HG03558 (cell line): ENCODE results near the gene NBDY.
"Not testable (repeated sequence)": the region's sequence is repeated elsewhere in the genome, so short reads cannot be mapped to it uniquely, and the experiment has no call there.

Experiments
- ATAC-seq: cut with Tn5 transposase; IDR thresholded peaks from one replicate; pipeline ENCODE4 v1.9.1; 2021; ENCODE audit warnings: moderate number of reproducible peaks; ENCODE audit not compliant: unreplicated experiment; ENCODE audit errors: extremely low read depth

NBDY gene

GRCh38 chrX:56798866-56799758, 70.1 kb downstream of the NBDY start:
- ATAC-seq: no peak

DNA sequence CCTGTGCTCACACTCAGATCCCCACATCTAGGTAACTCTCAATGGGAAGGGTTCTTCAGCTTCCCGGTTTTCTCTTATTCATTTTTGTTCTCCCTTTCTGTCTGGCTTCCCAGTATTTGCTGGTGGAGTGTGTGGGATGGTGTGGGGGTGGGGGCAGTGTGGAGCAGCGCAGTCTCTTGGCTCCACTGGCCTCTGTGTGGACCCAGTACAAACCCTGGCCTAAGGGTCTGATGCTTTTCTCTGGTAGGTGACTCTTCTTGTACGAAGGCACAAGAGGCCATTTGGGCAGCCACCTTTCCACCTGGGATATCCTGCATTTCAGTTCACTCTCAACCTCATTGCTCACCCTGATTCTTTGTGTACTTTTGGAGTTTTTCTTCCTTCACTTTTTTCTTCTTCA, 71.3 kb downstream of the NBDY start:
- ATAC-seq: no peak

- peak; percentile 84 for ATAC-seq
Measured at GRCh38 chrX:56800801-56801200, 71.8 kb downstream of the NBDY start.

DNA sequence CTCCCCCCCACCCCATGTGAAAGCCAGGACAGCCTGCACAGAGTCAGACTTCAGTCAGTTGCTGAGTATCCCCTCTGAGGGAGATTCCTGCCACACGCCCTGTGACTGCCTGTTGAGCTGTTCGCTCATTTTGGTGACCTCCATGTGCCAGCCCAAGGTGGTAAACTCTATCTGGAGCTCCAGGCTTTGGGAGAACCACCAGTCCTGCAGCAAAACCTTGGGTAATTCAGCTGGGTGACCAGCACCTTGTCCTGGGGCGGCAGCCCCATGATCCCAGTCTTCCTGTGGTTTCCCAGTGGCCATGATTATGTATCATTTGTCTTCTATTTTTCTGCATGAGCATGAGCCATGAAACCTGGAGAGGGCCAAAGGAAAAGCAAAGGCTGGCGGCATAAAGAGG, 73.4 kb downstream of the NBDY start:
- no peak for ATAC-seq

DNA sequence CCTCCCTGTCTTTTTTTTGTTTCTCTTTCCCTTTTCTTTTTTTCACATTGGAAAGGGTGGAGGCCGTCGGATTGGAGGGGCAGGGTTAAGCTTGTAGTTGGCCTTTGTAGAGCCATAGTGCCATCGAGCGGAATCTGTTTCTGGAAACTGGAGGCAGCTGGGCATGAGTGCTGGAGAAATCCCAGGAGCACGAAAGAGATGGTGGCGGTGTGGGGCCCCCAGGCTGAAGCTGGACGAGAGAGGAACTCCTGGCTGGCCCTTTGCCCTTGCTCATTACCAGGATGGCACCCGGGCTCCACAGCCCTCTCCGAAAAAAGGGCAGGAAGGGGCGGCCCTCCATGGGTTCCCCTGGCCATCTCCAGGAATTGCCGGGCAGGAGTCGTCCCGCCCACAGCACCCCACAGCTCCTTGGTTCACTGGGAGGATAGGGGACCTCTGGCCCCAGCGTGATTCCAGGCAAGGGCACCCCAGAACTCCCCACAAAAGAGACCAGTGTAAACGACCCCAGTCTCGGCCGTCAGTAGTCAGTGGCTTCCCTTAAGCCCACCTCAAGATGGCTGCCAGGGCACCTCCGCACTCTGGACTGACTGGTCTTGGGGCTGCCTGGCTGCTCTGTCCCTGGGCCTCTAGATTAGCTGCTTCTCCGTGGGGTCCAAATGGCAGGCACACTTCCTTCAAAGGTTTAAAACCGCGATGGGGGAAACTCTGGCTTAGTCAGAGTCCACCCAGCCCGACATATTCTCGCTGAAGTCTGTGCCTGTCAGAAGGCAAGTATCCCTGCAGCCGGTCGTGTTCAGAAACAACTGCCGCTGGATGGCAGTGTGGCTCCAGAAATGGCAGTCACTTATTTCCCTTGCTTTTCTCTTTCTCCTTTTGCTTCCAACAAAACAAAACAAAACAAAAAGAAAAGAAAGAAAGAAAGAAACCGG, 74.1 kb downstream of the NBDY start:
- no peak for ATAC-seq

DNA sequence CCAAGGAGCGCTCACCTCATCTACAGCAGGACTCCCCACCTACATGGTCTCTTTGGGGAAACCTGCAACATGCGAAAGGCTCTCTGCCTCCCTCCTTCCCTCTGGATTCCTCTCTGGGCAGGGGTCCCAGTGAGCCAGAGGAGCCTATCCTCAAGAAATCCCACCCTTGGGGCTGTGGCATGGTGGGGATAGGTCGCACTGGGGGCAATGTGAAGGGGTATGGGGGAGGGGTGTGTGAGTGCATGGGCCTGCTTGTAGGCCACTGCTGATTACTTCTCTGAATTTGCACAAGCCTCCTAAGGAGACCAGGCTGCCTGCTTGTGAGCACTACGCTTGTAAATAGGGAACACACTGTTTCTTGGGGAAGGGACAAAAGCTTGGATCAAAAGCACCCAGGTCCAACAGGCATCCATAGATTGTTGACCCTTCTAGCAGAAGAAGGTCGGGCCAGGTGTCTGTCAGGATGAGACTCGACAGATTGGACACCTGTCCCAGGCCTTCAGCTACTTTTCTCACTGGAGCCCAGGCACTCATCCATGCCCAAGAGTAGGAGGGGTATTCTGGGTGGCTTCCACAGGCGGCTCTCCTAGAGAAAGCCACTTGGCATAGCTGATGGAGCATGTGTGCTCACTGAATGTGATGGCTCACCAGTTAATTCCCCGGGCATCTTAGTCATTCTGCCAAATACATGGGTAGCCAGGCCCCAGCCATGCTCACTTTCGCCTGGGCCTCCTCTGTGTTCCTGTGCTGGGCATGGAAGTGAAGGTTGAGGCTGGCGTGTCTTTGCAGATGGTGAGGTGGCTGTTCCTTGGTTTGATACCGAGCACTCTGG, 75.0 kb downstream of the NBDY start:
- ATAC-seq: no peak

GRCh38 chrX:56804867-56805266, 75.8 kb downstream of the NBDY start:
- no peak for ATAC-seq

DNA sequence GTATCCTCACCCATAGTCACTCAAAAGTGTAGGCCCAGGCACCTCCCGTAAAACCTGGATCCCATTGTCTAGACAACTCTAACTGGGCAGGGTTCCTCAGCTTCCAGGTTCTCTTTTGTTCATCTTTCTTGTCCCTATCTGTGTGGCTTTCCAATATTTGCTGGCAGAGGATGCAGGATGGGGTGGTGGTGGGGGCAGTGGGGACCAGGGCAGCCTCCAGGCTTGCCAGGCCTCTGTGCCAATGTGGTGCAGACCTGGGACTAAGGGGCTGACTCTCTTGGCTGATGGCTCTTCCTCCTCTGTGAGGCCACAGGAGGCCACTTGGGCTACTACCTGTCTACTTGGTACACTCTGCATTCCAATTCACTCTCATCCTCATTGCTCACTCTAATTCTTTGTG, 76.4 kb downstream of the NBDY start:
- ATAC-seq: no peak

DNA sequence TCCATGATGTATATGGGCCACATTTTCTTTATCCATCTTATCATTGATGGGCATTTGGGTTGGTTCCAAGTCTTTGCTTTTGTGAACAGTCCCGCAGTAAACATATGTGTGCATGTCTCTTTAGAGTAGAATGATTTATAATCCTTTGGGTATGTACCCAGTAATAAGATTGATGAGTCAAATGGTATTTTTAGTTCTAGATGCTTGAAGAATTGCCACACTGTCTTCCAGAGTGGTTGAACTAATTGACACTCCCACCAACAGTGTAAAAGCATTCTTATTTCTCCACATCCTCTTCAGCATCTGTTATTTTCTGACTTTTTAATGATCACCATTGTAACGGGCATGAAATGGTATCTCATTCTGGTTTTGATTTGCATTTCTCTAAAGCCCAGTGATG, 77.1 kb downstream of the NBDY start:
- not testable (repeated sequence) for ATAC-seq

DNA sequence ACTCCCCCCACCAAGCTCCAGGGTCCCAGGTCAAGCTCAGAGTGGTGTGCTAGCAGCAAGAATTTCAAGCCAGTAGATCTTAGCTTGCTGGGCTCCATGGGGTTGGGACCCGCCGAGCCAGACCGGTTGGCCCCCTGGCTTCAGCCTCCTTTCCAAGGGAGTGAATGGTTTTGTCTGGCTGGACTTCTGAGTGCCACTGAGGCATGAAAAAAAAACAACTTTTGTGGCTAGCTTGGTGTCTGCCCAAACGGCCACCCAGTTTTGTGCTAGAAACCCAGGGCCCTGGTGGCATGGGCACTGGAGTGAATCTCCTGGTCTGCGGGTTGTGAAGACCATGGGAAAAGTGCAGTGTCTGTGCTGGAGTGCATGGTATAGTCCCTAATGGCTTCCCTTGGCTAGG, 82.6 kb downstream of the NBDY start:
- no peak for ATAC-seq

DNA sequence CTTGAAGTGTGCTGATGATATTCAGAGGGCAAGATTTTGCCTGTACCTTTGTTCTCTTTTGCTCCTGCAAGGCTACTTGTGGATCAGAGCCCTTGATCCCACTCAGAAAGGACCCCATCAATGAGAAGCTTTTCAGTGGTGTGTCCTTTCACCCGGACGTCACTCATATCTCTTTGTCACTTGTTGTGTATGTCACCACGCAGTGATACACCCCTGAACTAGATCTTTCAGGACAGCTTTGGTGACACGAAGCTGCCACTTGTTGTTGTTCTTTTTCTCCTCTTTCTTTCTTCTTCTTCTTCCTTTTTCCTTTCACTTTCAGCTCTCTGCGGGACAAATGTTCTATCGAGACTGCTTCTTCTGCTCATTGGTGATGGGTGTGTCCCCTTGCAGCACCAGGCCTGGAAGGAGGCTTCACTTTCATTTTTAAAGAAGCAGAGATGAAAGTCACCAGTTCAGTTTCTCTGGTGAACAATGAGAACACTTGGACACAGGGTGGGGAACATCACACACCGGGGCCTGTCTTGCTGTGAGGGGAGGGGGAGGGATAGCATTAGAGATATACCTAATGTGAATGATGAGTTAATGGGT, 83.6 kb downstream of the NBDY start:
- ATAC-seq: peak; percentile 87

DNA sequence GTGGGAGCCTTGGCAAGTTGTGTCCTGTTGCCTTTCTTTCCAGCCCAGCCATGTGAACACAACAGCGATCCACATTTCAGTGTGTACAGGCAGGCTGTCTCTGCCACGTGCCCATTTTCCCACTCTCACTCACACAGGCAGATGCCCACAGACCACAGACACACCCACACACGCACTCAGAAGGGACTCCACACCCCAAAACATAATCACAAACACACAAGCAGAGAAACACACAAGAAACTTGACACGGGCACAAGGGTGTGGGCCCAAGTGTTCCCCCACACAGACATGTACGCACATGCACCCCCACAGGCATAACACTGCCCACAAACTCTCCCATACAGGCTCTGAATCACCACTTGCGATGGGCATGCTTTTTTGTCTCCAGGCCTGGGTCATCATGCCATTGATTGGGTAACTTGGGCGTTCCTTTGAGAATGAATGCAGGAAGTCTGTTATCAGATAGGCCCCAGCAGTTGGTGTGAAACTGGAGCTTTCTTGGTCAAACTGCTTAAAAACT, 84.3 kb downstream of the NBDY start:
- ATAC-seq: no peak

- no peak for ATAC-seq
Measured at GRCh38 chrX:56817179-56817578, 88.1 kb downstream of the NBDY start.

GRCh38 chrX:56826020-56826419, 97.0 kb downstream of the NBDY start:
- ATAC-seq: no peak

DNA sequence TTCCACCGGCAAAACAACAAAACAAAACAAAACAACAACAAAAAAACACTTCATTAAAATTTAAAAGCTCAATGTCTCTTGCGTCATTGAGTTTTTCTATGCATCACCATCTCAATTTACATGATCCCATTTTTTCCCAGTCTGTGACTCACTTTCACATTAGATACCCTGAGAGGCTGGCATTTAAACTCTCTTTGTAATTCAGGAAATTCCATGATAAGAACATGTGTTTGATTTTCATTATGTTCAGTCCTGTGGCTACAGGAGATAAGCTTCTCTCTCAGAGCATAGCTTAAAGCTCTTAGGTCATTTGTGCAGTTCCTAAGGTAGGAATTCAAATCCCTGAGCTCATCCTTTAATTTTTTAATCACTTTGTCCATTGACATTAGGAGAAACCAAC, 104.6 kb downstream of the NBDY start:
- ATAC-seq: no peak

DNA sequence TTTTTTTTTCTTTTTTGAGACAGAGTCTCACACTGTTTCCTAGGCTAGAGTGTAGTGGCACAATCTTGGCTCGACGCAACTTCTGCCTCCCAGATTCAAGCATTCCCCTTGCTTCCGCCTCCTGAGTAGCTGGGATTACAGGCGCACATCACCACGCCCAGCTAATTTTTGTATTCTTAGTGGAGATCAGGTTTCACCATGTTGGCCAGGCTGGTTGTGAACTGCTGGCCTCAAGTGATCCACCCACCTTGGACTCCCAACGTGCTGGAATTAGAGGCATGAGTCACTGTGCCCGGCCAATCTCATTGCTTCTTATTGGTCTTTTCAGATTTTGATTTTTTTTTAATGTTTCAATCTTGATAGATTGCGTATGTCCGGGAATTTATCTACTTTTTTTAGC, 124.4 kb downstream of the NBDY start:
- ATAC-seq: no peak

- no peak for ATAC-seq
Measured at GRCh38 chrX:56857042-56857441, 128.0 kb downstream of the NBDY start.

DNA sequence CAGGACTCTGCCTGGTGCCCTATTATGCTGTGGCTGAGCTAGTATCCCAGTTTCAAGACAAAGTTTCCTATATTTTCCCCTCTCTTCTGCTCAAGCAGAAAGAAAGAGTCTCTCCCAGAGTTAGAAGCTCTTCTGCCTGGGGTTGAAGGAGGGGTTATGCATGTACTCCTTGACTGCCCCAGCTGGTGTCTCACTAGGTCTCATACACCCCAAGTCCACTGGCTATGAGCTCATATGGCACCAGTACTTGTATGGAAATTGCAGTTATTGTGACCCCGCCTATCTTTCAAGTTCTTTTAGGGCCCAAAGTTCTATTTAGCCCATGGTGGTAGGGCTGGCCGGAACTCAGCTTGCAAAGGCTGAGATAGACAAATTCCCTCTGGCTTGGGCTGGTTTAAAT, 131.8 kb downstream of the NBDY start:
- no peak for ATAC-seq
